HG02885 (cell line): Measurements from ENCODE around the gene CD44.

Experiments
- ATAC-seq: cut with Tn5 transposase; IDR thresholded peaks from one replicate; pipeline ENCODE4 v1.9.1; 2021; ENCODE audit warnings: mild to moderate bottlenecking; ENCODE audit not compliant: unreplicated experiment, poor library complexity

The CD44 gene

GRCh38 chr11:35154952-35155351 lies 16.0 kb downstream of the CD44 start:
- ATAC-seq: no peak

DNA sequence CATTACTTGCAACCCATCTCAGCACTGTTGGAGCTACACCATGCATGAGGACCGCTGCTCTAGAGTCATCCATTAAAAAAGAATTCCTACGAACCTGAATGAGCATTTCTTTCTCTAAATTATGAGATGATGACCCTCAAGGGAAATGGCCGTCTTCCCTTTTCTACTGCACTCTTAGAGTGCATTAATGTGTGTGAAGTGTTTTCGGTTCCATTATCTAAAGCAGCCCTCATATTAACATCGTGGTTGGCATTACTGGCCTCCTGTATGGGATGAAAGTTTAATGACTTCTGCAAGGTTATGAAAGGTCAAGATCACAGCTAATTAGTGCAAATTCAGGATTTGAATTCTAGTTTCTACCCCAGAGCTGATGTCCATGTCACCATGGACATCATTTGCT lies 16.7 kb downstream of the CD44 start:
- no peak for ATAC-seq

DNA sequence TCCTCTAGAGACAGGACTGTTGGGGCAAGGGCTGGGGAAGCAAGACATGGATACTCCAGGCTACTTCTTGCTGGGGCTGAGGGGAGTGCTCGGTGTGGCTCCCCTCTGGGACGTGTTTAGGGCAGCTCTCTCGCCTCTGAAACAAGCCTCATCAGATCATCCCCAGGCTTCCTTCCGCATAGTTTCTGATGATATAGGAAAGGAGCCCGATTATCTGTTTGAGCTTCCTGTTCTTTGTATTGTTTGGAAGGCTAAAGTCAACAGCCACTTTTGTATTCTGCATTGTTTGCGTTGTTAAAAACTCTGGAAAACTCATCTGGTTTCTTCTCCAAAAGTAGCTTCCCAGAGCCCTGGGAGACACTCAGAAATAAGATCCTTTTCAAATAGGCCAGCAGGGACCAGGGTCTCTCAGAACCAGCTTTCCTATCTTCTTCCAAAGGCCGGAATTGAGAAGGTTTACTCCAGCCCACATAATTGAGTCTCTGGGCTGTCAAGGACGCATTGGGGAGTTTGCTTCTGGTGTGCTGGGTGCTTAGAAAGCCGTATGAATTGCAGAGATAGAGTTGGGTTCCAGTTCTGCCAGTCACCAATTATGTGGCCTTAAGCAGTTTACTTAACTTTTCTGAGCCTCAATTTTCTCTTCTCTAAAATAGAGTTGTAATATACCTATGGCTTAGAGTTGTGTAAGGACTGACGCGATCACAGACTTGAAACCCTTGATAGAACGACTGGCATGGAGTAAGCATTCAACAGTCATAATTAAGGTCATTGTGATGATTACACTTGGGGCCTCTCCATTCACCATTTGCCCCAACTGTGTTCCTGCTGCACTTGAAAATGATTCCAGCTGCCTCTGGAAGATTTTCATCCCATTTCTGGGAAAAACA lies 19.1 kb downstream of the CD44 start:
- ATAC-seq: no peak

- no peak for ATAC-seq
These were observed 19.9 kb downstream of the CD44 start for GRCh38 chr11:35158701-35159510.

DNA sequence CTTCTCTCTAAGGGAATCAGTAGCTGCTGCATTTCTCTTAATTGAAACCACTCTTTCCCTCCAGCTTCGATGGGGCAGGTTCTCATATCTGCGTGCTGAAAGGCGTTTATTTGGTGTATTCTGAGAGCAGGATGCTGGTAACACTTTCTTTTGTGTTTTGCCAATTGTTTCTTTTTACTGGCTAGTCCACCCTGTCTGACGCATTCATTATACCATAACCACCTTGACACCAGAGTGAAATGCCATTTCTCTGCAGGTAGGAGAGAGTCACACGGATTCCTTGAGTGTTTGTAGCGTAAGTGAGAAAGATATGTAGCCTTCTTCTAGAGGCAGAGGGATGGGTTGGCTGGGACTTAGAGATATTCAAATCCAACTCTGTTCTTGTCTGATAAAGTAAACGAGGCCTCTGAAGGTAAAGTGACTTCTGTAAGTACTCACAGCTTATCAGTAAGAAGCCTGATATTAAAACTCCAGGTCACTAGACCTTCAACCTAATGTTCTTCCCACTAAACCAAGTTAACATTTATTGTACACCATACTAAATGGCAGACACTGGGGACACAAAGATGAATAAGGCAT lies 21.4 kb downstream of the CD44 start:
- no peak for ATAC-seq

GRCh38 chr11:35160902-35161597 lies 22.1 kb downstream of the CD44 start:
- no peak for ATAC-seq

DNA sequence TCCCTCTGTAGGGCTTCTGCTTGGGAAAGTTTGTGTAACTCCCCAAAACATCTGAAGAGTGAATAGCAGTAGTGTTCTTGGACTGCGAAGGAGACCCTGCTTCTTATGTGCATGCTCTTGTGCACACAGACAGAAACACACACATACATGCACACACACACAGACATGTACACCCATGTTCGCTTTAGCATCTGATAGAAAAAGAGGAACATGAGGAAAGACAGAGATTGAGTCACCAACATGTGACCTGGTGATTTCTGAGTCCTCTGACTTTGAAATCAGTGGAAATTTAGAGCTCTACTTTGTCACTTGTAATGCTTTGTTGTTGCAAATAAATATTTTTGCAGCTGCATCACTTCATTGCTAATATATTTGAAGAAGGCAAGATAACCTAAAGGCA lies 23.8 kb downstream of the CD44 start:
- no peak for ATAC-seq

GRCh38 chr11:35163209-35163608 lies 24.2 kb downstream of the CD44 start:
- ATAC-seq: no peak

GRCh38 chr11:35163702-35164496 lies 24.9 kb downstream of the CD44 start:
- peak; percentile 35 for ATAC-seq

DNA sequence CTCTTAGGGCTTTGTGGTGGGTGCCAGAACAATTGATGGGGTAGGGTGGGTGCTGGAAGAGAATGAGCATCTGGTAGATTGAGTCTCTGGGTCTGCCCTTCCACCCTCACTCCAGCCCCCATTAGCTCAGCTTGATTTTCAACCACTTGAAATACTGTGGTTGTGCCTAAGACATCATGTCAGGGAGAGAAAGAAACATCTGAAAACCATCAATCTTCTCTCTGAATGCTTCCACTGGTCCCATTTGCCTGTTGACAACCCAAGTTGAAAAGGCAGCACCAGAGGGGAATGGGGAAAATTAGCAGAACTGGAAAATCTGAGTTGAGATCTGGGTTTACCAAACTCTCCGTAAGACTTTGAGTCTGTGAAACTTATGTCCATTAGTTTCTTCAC lies 26.1 kb downstream of the CD44 start:
- no peak for ATAC-seq

- peak; percentile 89 for ATAC-seq
These were observed 26.7 kb downstream of the CD44 start for GRCh38 chr11:35165423-35166368.

- peak; percentile 19 for ATAC-seq
These were observed 27.7 kb downstream of the CD44 start for GRCh38 chr11:35166369-35167360.

- no peak for ATAC-seq
These were observed 28.5 kb downstream of the CD44 start for GRCh38 chr11:35167426-35167954.

DNA sequence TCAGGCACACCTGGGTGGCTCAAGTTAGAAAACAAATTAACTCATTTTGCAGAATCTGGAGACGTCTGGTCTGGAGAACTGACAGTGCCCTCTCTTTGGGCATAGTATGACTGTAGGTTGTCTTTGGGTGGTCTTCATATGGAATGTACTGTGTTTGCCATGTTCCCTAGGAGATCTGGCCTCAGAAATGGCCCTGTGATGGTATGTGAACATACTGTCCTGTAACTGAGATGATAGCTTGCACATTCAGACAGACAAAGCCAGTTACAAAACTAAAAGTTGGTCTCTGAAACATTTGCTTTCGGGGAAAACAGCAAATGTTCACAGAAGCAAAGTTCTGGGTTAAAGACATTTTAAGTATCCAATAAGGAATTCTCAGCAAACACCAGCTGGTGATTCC lies 29.7 kb downstream of the CD44 start:
- no peak for ATAC-seq

DNA sequence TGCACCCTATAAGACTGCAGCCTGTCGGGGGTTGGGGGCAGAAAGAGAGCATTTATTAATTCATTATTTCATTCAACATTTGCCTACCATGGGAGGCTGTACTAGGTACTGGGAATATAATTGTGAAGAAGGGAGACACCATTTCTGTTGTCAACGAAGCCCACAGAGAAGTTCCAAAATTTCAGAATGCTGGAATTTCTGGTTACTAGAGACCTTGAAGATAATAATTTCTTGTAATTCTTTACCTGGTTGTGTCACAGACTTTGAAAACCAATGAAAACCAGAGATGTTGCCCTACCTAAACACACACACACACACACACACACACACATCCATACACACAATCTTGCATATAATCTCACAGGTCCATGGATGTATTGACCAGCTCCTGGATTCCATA lies 30.1 kb downstream of the CD44 start:
- ATAC-seq: no peak

- no peak for ATAC-seq
These were observed 30.8 kb downstream of the CD44 start for GRCh38 chr11:35169754-35170153.

DNA sequence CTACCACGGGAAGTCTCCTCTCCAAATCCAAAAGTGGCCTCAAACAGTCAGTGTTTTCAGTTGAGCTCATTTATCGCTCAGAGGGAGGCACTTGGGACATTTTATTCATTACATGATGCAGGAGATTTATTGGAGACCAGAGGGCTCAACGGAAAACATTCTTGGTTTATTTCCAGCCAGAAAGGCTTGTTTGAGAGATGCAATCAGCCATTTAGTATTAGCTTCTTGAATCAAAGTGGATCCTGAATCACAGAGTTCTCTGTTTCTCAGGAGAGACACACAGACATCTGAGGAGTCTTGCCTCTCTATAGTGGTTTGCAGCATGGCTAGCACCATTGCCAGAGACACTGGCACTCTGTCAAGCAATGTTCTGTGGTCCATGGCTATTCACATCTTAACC lies 31.5 kb downstream of the CD44 start:
- no peak for ATAC-seq
